ENCODE measurements around the gene MSANTD2.

Gene MSANTD2

DNA sequence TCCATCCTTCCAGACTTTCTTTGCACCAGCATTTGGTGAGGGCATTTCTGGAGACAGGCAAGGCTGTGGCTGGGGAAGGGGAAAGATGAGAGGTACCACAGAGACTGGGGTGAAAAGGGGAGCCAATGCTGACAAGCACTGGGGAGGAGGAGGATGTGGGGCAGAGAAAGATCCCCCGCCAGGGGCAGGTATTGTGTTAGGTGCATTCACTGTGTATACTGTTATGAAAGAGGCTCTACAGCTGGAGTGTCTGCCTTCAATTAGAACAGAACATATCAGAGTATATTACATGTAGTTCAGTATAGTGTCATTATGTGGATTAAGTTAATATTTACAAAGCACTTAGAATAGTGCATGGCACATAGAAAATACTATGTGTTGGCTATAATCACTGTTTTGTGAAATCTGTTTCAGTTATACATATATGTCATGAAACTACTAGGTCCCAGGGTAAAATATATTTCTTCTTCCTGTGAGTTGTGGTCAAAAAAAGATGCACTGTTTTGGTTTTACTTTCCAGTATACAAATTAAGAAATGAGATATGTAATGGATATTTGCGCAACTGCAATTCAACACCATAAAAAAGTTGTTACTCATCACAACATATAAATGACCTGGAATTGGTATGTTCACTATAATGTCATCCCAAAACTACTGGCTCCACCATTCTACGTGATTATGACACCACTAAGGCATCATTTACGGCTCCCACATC lies 8.4 kb downstream of the MSANTD2 start:
- ATAC-seq, result no peak
- TF ChIP-seq POU6F1 (CRISPR knock-in tag; IDR thresholded peaks at IDR 0.05; ENCODE audit: borderline replicate concordance, low read depth) (no peak), ARNTL (CRISPR knock-in tag; IDR thresholded peaks at IDR 0.05; ENCODE audit: borderline replicate concordance, low read depth) (no peak), PPARA (CRISPR knock-in tag; IDR thresholded peaks at IDR 0.05; ENCODE audit: borderline replicate concordance) (no peak), TOX (CRISPR knock-in tag; IDR thresholded peaks at IDR 0.05; ENCODE audit: borderline replicate concordance) (no peak), SNAI2 (CRISPR knock-in tag; IDR thresholded peaks at IDR 0.05) (no peak), ZFP3 (CRISPR knock-in tag; IDR thresholded peaks at IDR 0.05) (no peak), ZNF70 (CRISPR knock-in tag; IDR thresholded peaks at IDR 0.05) (no peak), ZNF565 (CRISPR knock-in tag; conservative IDR thresholded peaks at IDR 0.05; ENCODE audit: low read depth) (no peak), BACH2 (CRISPR knock-in tag; IDR thresholded peaks at IDR 0.05; ENCODE audit: borderline replicate concordance) (no peak), ZC3H10 (CRISPR knock-in tag; IDR thresholded peaks at IDR 0.05) (no peak), GLIS3 (CRISPR knock-in tag; IDR thresholded peaks at IDR 0.05) (no peak), TCF4 (CRISPR knock-in tag; IDR thresholded peaks at IDR 0.05; ENCODE audit: borderline replicate concordance) (no peak), ZFP30 (CRISPR knock-in tag; IDR thresholded peaks at IDR 0.05) (no peak), ISL1 (CRISPR knock-in tag; IDR thresholded peaks at IDR 0.05) (no peak)
- TF ChIP-seq, protein P1, sequence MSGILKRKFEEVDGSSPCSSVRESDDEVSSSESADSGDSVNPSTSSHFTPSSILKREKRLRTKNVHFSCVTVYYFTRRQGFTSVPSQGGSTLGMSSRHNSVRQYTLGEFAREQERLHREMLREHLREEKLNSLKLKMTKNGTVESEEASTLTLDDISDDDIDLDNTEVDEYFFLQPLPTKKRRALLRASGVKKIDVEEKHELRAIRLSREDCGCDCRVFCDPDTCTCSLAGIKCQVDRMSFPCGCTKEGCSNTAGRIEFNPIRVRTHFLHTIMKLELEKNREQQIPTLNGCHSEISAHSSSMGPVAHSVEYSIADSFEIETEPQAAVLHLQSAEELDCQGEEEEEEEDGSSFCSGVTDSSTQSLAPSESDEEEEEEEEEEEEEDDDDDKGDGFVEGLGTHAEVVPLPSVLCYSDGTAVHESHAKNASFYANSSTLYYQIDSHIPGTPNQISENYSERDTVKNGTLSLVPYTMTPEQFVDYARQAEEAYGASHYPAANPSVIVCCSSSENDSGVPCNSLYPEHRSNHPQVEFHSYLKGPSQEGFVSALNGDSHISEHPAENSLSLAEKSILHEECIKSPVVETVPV (CRISPR knock-in tag; IDR thresholded peaks at IDR 0.05), result no peak
- TF ChIP-seq, protein P2, sequence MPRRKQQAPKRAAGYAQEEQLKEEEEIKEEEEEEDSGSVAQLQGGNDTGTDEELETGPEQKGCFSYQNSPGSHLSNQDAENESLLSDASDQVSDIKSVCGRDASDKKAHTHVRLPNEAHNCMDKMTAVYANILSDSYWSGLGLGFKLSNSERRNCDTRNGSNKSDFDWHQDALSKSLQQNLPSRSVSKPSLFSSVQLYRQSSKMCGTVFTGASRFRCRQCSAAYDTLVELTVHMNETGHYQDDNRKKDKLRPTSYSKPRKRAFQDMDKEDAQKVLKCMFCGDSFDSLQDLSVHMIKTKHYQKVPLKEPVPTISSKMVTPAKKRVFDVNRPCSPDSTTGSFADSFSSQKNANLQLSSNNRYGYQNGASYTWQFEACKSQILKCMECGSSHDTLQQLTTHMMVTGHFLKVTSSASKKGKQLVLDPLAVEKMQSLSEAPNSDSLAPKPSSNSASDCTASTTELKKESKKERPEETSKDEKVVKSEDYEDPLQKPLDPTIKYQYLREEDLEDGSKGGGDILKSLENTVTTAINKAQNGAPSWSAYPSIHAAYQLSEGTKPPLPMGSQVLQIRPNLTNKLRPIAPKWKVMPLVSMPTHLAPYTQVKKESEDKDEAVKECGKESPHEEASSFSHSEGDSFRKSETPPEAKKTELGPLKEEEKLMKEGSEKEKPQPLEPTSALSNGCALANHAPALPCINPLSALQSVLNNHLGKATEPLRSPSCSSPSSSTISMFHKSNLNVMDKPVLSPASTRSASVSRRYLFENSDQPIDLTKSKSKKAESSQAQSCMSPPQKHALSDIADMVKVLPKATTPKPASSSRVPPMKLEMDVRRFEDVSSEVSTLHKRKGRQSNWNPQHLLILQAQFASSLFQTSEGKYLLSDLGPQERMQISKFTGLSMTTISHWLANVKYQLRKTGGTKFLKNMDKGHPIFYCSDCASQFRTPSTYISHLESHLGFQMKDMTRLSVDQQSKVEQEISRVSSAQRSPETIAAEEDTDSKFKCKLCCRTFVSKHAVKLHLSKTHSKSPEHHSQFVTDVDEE (CRISPR knock-in tag; IDR thresholded peaks at IDR 0.05), result no peak

DNA sequence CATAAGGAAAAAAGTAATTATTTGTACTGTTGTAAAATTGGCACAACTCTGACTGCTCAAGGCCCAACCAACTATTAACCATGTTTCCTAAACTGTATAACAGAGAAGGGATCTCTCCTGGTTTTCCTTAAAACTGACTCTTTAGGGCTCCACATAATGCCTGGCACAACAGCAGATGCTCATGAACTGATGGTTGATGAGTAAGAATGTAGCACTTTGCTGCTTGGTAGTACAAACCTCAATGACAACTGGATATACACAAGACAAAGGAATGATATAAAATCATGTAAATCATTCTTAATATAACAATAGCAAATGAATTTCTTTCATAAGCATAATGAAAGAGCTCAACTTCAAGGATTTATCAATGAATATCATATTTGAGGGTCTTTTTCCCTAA lies 11.7 kb downstream of the MSANTD2 start:
- no peak for ATAC-seq
- TF ChIP-seq POU6F1 (CRISPR knock-in tag; IDR thresholded peaks at IDR 0.05; ENCODE audit: borderline replicate concordance, low read depth), result no peak
- no peak for TF ChIP-seq CSDC2 (CRISPR knock-in tag; IDR thresholded peaks at IDR 0.05)

DNA sequence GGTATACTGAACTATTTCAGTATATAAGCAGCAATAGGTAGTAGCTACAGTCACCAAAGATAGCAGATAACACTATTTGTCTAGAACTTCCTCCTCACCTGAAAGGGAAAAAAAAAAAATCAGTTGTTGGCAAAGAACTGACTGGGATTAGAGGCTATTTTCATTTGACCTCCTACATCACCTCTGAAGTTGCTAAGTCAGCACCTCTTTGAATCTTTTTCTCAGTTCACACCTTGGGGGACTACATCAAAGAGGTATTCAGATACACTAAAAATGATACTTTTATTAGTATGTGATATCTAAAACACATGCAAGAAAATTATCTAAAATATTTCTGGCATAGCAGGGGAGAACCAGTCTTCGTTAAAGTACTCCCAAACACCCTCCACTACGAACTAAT lies 16.2 kb downstream of the MSANTD2 start:
- TF ChIP-seq ZNF565 (CRISPR knock-in tag; conservative IDR thresholded peaks at IDR 0.05; ENCODE audit: low read depth), result no peak
- ATAC-seq, result no peak

- ATAC-seq, result no peak
- TF ChIP-seq ESRRG (CRISPR knock-in tag; IDR thresholded peaks at IDR 0.05) (no peak), ZNF8 (CRISPR knock-in tag; IDR thresholded peaks at IDR 0.05) (no peak), GLIS3 (CRISPR knock-in tag; IDR thresholded peaks at IDR 0.05) (no peak)
- TF ChIP-seq, protein P3, sequence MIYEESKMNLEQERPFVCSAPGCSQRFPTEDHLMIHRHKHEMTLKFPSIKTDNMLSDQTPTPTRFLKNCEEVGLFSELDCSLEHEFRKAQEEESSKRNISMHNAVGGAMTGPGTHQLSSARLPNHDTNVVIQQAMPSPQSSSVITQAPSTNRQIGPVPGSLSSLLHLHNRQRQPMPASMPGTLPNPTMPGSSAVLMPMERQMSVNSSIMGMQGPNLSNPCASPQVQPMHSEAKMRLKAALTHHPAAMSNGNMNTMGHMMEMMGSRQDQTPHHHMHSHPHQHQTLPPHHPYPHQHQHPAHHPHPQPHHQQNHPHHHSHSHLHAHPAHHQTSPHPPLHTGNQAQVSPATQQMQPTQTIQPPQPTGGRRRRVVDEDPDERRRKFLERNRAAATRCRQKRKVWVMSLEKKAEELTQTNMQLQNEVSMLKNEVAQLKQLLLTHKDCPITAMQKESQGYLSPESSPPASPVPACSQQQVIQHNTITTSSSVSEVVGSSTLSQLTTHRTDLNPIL (CRISPR knock-in tag; IDR thresholded peaks at IDR 0.05; ENCODE audit: low read depth), result no peak
Observed at GRCh38 chr11:124783002-124783401, 17.2 kb downstream of the MSANTD2 start.

Data from SK-N-SH treated with all-trans-retinoic acid at 6 μM for 48 hours (cell line).